Measurements from ENCODE around the gene AWAT2. TPM values are rescaled to one million over a fixed set of nuclear protein-coding genes. Genes with fewer than 3 reads are reported as not detected.

AWAT2 gene
- total and polyA plus RNA-seq, 9 of the 15 experiments (the other 6 are each of a cell fraction or from before 2014, with no cell fraction given), result not detected

DNA sequence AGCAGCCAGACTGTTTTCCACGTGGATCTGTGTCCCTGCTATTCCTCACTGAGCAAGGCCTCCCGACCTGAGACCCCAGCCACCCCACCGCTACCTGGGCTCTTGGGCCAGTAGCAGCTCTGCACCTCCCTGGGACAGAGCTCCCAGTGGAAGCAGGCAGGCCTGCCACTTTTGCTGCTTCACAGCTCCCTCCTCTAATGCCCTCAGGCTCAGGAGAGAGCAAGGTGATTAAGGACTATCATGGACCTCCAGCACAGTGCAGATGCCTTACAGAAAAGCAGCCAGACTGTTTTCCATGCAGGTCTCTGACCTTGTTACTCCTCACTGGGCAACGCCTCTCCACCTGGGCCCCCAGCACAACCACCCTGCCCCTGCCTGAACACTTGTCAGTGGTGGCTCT lies 37.0 kb downstream of the AWAT2 start (continued):
- TF ChIP-seq KDM5B (IDR thresholded peaks at IDR 0.05; ENCODE audit: insufficient replicate concordance, low read depth, low read length), result no peak
- TF ChIP-seq EP300 (IDR thresholded peaks at IDR 0.05; ENCODE audit: low read length), result no peak
- TF ChIP-seq, protein P1, sequence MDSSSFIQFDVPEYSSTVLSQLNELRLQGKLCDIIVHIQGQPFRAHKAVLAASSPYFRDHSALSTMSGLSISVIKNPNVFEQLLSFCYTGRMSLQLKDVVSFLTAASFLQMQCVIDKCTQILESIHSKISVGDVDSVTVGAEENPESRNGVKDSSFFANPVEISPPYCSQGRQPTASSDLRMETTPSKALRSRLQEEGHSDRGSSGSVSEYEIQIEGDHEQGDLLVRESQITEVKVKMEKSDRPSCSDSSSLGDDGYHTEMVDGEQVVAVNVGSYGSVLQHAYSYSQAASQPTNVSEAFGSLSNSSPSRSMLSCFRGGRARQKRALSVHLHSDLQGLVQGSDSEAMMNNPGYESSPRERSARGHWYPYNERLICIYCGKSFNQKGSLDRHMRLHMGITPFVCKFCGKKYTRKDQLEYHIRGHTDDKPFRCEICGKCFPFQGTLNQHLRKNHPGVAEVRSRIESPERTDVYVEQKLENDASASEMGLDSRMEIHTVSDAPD (CRISPR knock-in tag; IDR thresholded peaks at IDR 0.05), result no peak
- no peak for TF ChIP-seq GTF2A2 (tag; IDR thresholded peaks at IDR 0.05)
- TF ChIP-seq MXI1 (IDR thresholded peaks at IDR 0.05; ENCODE audit: low read depth, low read length), result no peak
- no peak for TF ChIP-seq DMBX1 (CRISPR knock-in tag; IDR thresholded peaks at IDR 0.05; ENCODE audit: borderline replicate concordance)
- no peak for TF ChIP-seq ZNF785 (CRISPR knock-in tag; IDR thresholded peaks at IDR 0.05)

DNA sequence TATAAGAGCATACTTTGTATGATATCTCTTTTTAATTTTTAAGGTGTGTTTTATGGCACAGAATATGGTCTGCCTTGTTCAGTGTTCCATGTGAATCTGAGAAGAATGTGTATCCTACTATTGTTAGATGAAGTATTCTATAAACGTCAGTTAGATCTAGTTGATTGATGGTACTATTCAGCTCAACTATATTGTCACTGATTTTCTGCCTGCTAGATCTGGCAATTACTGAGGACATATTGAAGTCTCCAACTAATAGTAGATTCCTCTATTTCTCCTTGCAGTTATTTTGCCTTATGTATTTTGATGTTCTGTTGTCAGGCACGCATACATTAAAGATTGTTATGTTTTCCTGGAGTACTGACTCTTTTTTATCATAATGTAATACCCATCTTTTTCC lies 39.8 kb downstream of the AWAT2 start:
- FAIRE-seq, result no peak
- Histone ChIP-seq H4K20me1 (replicated peaks; ENCODE audit: control insufficient read depth, insufficient read depth, low read length) (no peaks in the 10 kb centered on the region), H3K4me1 (replicated peaks in 1 of 2; ENCODE audit: control insufficient read depth in 2 of 2, insufficient read depth in 2 of 2, low read length in 2 of 2) (no peaks in the 10 kb centered on the region), H3K4me3 (no peak overlapping the region), H2AFZ (ENCODE audit: low read depth, low read length) (no peak overlapping the region), H3K27me3 (ENCODE audit: control insufficient read depth in 2 of 2, insufficient read depth in 2 of 2, low read length in 2 of 2) (no peaks in the 10 kb centered on the region), H3K9me3 (replicated peaks; ENCODE audit: control insufficient read depth, insufficient read depth, low read depth, low read length) (no peaks in the 10 kb centered on the region), H3K27ac (ENCODE audit: extremely low read depth, low read depth, low read length) (no peak overlapping the region), H3K9me1 (ENCODE audit: control insufficient read depth, insufficient read depth, low read length) (no peaks in the 10 kb centered on the region), H3K4me2 (ENCODE audit: insufficient read depth, low read length) (no peak overlapping the region), H3K36me3 (ENCODE audit: control insufficient read depth, insufficient read depth, low read length) (no peaks in the 10 kb centered on the region), H3K79me2 (ENCODE audit: control insufficient read depth, insufficient read depth, low read length) (no peaks in the 10 kb centered on the region), H3K9ac (ENCODE audit: insufficient read depth in 1 of 2, low read depth in 2 of 2, low read length in 2 of 2) (no peak overlapping the region)
- DNase-seq (ENCODE audit: extremely low read depth in 1 of 4, low spot score in 3 of 4), result no peak
- intact Hi-C loops (cut with micrococcal nuclease) (no loop called here), in situ Hi-C loops (cut with MboI) (no loop called here)
- ChIA-PET CTCF (ENCODE audit: low intra/inter-chr PET ratio) (no interaction called here), POLR2A (no interaction called here)
- ATAC-seq, result no peak
- WGBS (ENCODE audit: insufficient coverage, low coverage, missing lambda C conversion rate), result 5% methylated on average over 2 of the region's 2 CpGs
- no TSS peak for BruUV-seq (replicated peaks)
- TF ChIP-seq, protein P2, sequence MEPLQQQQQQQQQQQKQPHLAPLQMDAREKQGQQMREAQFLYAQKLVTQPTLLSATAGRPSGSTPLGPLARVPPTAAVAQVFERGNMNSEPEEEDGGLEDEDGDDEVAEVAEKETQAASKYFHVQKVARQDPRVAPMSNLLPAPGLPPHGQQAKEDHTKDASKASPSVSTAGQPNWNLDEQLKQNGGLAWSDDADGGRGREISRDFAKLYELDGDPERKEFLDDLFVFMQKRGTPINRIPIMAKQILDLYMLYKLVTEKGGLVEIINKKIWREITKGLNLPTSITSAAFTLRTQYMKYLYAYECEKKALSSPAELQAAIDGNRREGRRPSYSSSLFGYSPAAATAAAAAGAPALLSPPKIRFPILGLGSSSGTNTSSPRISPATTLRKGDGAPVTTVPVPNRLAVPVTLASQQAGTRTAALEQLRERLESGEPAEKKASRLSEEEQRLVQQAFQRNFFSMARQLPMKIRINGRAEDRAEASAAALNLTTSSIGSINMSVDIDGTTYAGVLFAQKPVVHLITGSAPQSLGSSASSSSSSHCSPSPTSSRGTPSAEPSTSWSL (CRISPR knock-in tag; IDR thresholded peaks at IDR 0.05; ENCODE audit: borderline replicate concordance), result no peak
- TF ChIP-seq HMG20A (CRISPR knock-in tag; conservative IDR thresholded peaks at IDR 0.05) (no peak), KLF1 (tag; IDR thresholded peaks at IDR 0.05) (no peak), RUNX1 (IDR thresholded peaks at IDR 0.05; ENCODE audit: low read depth) (no peak), ZBED1 (IDR thresholded peaks at IDR 0.05) (no peak), ARID4B (CRISPR knock-in tag; IDR thresholded peaks at IDR 0.05) (no peak), FIP1L1 (IDR thresholded peaks at IDR 0.05; ENCODE audit: low read depth, low read length, poor library complexity, severe bottlenecking) (no peak)
